Activated naive CD4-positive, alpha-beta T cell treated with anti-CD3 and anti-CD28 coated beads, Interleukin-2, amount 50 U/mL, for 72 hours (primary cell): Measurements from ENCODE around the gene TMEM63A. TPM values are rescaled to one million over a fixed set of nuclear protein-coding genes. Genes with fewer than 3 reads are reported as not detected.
"Not testable (repeated sequence)": the region's sequence is repeated elsewhere in the genome, so short reads cannot be mapped to it uniquely, and the experiment has no call there.

ENCODE experiments used
- ATAC-seq, 2 donors: fragments of 150-1000 bp; cut with Tn5 transposase; 2 replicates each; pipeline ENCODE4 v1.10.0; 2021; ENCODE audit warnings: mild to moderate bottlenecking in 2 of 2, moderate library complexity in 2 of 2
- DNase-seq, 2 donors: peaks; one replicate each; pipeline ENCODE4 v3.0.0; 2021 to 2022; ENCODE audit warnings: low spot score in 2 of 2
- H3K27ac Mint-ChIP-seq, 2 donors: one replicate each; pipeline ENCODE4 v1.8.0; 2022; ENCODE audit warnings: mild to moderate bottlenecking in 2 of 2, mixed read lengths in 2 of 2
- H3K36me3 Mint-ChIP-seq, 2 donors: one replicate each; pipeline ENCODE4 v1.8.0; 2022; ENCODE audit warnings: mixed read lengths in 2 of 2
- H3K9me3 Mint-ChIP-seq, 2 donors: one replicate each; pipeline ENCODE4 v1.8.0; 2022; ENCODE audit warnings: mixed read lengths in 2 of 2
- total RNA-seq, 2 donors: library from RNA; stranded (reverse); gene quantifications; one replicate each; pipeline ENCODE4 v1.2.3, GENCODE V29; 2022

The TMEM63A gene
- total RNA-seq, 2 donors from 2014 or later: 67.8 to 115 TPM

DNA sequence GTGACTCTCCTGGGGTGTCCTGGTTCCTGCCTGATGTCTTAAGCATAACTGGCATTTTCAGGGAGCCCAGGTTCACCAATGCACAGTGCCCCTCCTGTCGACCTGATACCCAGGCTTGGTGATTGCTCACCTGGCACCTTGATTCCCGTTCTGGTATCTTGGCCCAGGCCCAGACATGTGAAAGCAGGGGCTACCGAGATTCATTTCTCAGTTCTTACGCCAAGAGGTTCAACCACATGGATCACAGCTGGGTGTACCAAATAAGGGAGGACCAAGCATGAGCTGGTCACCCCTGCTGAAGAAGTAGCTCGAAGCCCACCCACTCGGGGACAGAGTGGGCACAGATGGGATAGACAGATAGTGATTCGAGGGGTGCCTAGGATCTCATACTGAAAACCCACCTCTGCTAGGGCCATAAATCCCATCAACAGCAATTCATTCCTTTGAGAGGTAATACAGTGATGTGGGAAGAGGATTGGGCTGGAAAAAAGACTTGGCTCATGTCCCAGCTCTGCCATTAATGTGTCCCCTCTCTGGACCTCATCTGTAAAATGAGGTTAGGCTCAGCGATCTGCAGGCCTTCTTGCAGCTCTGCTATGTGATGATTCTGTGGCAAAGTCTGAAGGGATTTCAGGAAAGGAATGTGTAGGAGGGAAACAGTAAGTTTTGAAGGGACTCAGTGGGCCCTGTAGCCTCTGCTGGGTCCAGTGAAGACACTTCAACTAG, 69.5 kb downstream of the TMEM63A start:
- no peak for ATAC-seq
- Mint-ChIP-seq H3K9me3 (no peaks in the 10 kb centered on the region), H3K27ac (no peak overlapping the region), H3K36me3 (no peaks in the 10 kb centered on the region)
- no peak for DNase-seq

DNA sequence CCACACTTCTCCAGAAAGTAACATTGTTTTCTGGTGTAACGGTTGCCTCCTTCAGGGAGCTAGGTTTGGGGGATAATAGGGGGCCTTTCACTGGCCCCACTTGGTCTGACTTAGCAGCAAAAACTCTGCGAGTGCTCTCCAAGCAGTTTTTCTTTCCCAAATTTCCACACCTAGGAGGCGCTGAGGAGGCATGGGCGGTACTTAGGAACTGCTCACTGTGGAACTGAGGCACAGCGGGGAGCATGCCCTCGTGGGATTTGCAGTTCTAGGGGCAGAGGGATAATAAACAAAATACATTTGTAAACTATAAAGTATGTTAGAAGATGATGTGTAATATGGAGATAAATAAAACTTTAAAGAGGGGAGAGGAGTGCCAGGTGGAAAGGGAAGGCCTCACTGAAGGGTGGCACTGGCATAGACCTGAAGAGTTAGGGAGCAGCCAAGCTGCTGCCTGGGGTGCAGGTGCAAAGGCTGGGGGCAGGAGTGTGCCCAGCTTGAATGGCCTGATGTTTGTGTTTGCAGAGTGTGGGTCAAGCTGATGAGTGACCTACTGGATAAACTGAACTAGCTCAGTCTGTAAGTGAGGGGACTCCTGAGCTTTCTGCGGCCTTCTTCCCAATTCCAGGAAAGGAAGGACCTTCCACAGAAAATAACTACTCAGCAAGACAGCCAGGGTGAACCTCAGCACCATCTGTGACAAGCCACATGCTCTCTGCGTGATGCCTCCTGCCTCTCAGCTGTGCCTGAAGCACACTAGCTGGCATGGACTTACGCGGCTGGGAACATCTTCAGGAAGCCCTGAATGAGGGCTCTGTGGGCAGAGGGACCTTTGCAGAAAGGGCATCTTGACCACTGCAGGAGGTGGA, 70.3 kb downstream of the TMEM63A start:
- ATAC-seq (no peak), DNase-seq (no peak)
- Mint-ChIP-seq H3K27ac (no peak overlapping the region), H3K36me3 (no peaks in the 10 kb centered on the region), H3K9me3 (no peaks in the 10 kb centered on the region)

DNA sequence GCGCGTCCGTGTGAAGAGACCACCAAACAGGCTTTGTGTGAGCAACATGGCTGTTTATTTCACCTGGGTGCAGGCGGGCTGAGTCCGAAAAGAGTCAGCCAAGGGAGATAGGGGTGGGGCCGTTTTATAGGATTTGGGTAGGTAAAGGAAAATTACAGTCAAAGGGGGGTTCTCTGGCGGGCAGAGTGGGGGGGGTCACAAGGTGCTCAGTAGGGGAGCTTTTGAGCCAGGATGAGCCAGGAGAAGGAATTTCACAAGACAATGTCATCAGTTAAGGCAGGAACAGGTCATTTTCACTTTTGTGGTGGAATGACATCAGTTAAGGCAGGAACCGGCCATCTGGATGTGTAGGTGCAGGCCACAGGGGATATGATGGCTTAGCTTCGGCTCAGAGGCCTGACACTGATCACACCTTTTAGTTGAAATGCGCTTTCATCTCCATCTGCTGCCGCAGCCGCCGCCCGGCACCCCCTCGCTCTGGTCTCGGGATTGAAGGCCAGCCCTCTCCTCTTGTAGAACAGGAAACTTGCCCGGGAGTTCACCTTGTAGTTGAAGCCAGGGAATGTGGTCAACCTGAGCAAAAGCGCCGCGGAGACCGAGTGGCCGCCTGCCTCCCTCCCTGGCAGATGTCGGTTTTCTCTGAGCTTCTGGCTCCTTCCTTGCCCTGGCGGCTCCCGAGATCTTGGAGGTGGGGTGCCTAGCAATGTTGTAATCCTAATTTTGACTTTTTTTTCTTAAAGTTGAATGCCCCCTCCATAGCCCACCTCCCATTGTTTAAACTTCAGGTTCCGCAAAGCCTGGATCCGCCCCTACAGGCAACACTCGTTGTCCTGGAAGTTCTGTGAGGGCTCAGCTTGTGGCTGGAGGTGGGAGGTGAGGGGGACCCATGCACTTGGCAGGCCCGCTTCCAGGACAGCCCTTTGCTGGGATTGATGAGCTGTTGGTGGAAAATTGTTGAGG, 71.3 kb downstream of the TMEM63A start:
- H3K27ac Mint-ChIP-seq: peak overlapping the region in 1 of 2 donors; percentile 60
- DNase-seq, H3K9me3 Mint-ChIP-seq, H3K36me3 Mint-ChIP-seq: not testable (repeated sequence)
- peak in 1 of 2 donors; percentile 9 for ATAC-seq

DNA sequence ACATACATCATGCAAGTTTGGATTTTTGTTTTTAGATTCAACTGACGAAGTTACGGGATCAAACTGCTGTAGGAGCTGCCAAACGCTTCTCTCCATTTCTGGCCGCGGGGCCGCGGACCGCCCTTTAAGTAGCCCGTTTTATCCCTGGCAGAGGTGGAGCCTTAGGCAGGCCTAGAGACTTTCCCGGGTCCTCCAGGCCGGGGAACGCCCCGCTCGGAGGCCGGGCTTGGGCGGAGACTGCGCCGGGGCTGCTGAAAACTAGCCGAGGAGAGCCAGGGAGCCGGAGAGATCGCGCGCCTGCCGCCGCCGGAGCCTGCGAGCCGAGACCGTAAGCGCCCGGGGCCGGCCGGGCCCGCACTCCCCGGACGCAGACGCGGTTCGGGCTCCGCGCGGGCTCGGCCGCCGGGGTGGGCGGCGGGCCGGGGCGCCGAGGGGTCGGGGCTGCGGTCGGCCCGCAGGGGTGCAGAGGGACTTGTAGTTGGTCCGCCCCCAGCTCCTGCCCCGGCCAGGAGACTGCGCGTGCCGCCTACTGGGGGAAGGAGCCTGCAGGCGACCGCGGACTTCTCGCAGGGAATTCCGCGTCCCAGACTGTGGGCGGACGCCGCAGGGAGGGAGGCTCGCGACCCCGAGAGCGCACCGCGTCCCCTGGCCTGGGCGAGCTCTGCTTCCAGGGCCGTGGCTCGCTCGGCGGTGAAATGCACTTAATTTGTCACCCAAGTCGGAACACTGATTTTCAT, 72.2 kb downstream of the TMEM63A start, which contains the start of gene EPHX1:
EPHX1 (plus strand) TSS at position 283 of the 737 bp plus-strand sequence. CDS start 18,606 bp downstream, outside the sequence.
- no peaks in the 10 kb centered on the region for H3K36me3 Mint-ChIP-seq
- DNase-seq (peak in 1 of 2 donors; percentile 80), ATAC-seq (peak; percentile 88 to 98)
- no peaks in the 10 kb centered on the region for H3K9me3 Mint-ChIP-seq
- peak within 1 kb of the TSS in 1 of 2 donors; percentile 60 for H3K27ac Mint-ChIP-seq

DNA sequence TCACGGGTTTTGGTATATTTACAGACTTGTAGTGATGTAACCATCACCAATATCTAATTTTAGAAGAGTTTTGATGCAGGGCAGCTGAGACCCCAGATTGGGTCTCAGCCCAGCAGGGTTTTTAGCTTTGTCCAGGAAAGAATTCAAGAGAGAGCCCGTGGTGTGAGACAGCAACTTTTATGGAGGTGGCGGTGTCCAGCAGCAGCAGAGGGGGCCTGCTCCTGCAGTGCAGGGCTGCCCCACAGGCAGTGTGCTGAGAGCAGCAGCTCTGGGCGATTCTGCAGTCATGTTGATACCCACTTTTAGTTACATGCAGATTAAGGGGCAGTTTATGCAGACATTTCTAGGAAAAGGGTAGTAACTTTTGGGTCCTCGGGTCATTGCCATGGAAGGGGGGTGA, 74.0 kb downstream of the TMEM63A start:
- ATAC-seq (no peak), DNase-seq (no peak)
- Mint-ChIP-seq H3K9me3 (no peaks in the 10 kb centered on the region), H3K36me3 (no peaks in the 10 kb centered on the region), H3K27ac (no peak overlapping the region)

DNA sequence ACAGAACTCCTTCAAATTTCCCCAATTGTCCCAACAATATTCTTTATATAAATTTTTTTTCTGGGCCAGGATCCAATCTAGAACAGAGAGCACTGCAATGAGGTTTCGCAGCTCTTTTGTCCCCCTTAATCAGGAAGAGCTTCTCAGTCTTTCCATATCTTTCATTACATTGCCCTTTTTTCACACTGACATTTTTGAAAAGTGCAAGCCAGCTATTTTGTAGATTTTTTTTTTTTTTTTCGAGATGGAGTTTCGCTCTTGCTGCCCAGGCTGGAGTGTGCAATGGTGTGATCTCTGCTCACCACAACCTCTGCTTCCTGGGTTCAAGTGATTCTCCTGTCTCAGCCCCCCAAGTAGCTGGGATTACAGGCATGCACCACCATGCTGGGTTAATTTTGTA, 75.4 kb downstream of the TMEM63A start:
- not testable (repeated sequence) for H3K9me3 Mint-ChIP-seq, DNase-seq, H3K27ac Mint-ChIP-seq, ATAC-seq, H3K36me3 Mint-ChIP-seq

DNA sequence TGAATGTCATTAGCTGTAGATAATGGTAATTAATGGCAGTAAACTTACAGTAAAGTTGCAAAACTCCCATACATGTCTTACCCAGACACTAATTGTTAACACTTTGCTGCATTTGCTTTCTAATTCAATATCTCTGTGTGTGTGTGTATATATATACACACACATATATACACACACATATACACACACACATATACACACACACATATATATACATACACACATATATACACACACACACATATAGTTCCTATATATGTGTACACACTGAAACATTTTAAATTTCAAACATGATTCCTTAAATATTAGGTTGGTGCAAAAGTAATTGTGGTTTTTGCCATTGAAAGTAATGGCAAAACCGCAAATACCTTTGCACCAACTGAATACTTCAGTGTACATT, 75.9 kb downstream of the TMEM63A start:
- DNase-seq (no peak), ATAC-seq (no peak)
- Mint-ChIP-seq H3K27ac (no peak overlapping the region), H3K9me3 (no peaks in the 10 kb centered on the region), H3K36me3 (no peaks in the 10 kb centered on the region)

DNA sequence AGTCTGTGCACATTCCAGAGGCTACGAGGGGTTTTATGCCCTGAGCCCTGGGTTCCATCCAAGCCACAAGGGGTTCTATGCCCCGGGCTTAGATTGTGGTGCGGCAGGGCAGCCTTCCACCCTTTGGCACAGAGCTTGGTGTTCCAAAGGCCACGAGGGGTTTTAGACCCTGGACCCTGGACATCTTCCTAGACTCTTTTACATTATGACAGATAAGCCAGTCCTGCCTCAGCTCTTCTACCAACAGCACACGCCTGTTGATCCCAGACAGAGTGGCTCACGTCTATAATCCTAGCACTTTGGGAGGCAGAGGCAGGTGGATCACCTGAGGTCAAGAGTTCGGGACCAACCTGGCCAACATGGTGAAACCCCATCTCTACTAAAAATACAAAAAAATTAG, 81.0 kb downstream of the TMEM63A start:
- DNase-seq, H3K36me3 Mint-ChIP-seq, H3K9me3 Mint-ChIP-seq, ATAC-seq, H3K27ac Mint-ChIP-seq: not testable (repeated sequence)

DNA sequence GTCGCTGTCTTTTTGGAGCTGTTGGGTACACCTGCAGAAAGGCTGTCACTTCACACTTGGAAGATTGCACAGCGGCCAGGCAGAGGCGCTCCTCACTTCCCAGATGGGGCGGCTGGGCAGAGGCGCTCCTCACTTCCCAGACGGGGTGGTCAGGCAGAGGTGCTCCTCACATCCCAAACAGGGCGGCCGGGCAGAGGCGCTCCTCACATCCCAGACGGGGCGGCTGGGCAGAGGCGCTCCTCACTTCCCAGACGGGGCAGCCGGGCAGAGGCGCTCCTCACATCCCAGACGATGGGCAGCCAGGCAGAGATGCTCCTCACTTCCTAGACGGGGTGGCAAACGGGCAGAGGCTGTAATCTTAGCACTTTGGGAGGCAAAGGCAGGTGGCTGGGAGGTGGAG, 86.1 kb downstream of the TMEM63A start:
- peaks cover 7 to 31% of the 10 kb centered on the region in 2 donors for H3K36me3 Mint-ChIP-seq
- ATAC-seq, DNase-seq, H3K9me3 Mint-ChIP-seq, H3K27ac Mint-ChIP-seq: not testable (repeated sequence)

Other genes with a start within 250 kb of the TMEM63A start
- gene ENAH, start 229.3 kb downstream of the TMEM63A start, total RNA-seq: under 1 TPM; 0.09 to 0.89 TPM
- gene SRP9, start 104.6 kb downstream of the TMEM63A start, total RNA-seq: 100 to 1,000 TPM; 245 to 281 TPM
- gene EPHX1, start 72.3 kb downstream of the TMEM63A start, total RNA-seq: 1 to 10 TPM; 3.1 TPM
- gene LEFTY1, start 6.8 kb upstream of the TMEM63A start, total RNA-seq: under 1 TPM in 1 of 2 donors, not detected in 1; 0.54 TPM
- 100 to 1,000 TPM; 114 to 129 TPM for gene PYCR2, start 41.9 kb upstream of the TMEM63A start, total RNA-seq
- not detected for gene LEFTY2, start 58.8 kb upstream of the TMEM63A start, total RNA-seq
- 10 to 100 TPM; 15.9 to 29.6 TPM for gene SDE2, start 117.0 kb upstream of the TMEM63A start, total RNA-seq
- gene H3-3A, start 180.3 kb upstream of the TMEM63A start, total RNA-seq: 100 to 1,000 TPM; 292 to 444 TPM